ENCODE results near the gene HMGCL.
"Not testable (repeated sequence)": the region's sequence is repeated elsewhere in the genome, so short reads cannot be mapped to it uniquely, and the experiment has no call there.

Gene HMGCL

DNA sequence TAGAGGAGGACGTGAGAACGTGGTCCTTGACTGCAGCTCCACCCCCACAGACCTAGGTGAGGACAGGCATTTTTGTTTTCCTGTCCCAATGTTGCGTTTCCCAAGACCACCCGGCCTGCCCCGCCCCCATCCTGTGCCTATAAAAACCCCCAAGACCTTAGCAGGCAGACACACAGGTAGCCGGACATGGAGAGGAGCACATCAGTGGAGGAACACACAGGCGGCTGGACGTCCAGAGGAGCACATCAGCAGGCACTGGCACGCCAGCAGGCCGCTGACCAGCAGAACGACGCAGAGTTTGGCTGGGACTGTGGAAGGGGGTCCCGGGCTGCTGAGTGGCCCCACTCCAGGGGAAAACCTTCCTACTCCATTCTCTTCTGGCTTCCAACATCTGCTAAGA lies 12.7 kb upstream of the HMGCL start:
- Histone ChIP-seq H3K27ac (no peak overlapping the region), H3K9me3 (ENCODE audit: low read depth, low read length) (no peaks in the 10 kb centered on the region), H3K36me3 (ENCODE audit: insufficient read depth, low read length) (no peaks in the 10 kb centered on the region), H3K9ac (ENCODE audit: insufficient read length) (no peak overlapping the region), H3K4me3 (peak overlapping the region; percentile 71)
- DNase-seq (ENCODE audit: low read depth, low spot score): no peak
- TF ChIP-seq EZH2 (IDR thresholded peaks at IDR 0.05) (no peak), FOXP2 (optimal IDR thresholded peaks at IDR 0.05; ENCODE audit: control extremely low read depth, extremely low read length, insufficient read depth) (no peak)

DNA sequence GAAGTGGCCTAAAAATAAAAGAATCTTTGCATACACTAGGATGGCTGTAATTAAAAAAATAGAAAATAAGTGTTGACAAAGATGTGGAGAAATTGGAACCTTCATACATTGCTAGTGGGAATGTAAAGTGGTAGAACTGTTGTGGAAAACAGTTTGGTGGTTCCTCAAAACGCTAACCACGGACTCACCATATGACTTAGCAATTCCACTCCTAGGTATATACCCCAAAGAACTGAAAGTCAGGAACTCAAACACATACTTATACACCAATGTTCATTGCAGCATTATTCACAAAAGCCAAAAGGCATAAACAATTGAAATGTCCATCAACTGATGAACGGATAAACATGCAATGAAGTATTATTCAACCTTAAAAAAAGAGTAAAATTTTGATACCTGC lies 10.8 kb upstream of the HMGCL start:
- no peak for DNase-seq (ENCODE audit: low read depth, low spot score)
- no peak overlapping the region for H3K27ac ChIP-seq
- no peak overlapping the region for H3K4me3 ChIP-seq
- H3K9ac ChIP-seq (ENCODE audit: insufficient read length): no peak overlapping the region
- no peaks in the 10 kb centered on the region for H3K36me3 ChIP-seq (ENCODE audit: insufficient read depth, low read length)
- H3K9me3 ChIP-seq (ENCODE audit: low read depth, low read length): no peaks in the 10 kb centered on the region
- no peak for TF ChIP-seq FOXP2 (optimal IDR thresholded peaks at IDR 0.05; ENCODE audit: control extremely low read depth, extremely low read length, insufficient read depth)
- no peak for TF ChIP-seq EZH2 (IDR thresholded peaks at IDR 0.05)
- TF ChIP-seq POLR2AphosphoS5 (IDR thresholded peaks at IDR 0.05; ENCODE audit: borderline replicate concordance, low read depth, low read length): no peak

DNA sequence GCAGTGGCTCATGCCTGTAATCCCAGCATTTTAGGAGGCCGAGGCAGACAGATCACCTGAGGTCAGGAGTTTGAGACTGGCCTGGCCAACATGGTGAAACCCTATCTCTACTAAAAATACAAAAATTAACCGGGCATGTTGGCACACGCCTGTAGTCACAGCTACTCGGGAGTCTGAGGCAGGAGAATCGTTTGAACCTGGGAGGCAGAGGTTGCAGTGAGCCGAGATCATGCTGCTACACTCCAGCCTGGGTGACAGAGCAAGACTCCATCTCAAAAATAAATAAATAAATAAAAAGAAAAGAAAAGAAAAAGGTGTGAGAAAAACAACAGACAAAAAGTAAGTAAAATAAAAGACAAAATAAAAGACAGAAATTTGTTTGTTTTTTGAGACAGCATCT lies 8.9 kb upstream of the HMGCL start:
- H3K27ac ChIP-seq; H3K36me3 ChIP-seq (ENCODE audit: insufficient read depth, low read length); H3K9ac ChIP-seq (ENCODE audit: insufficient read length); DNase-seq (ENCODE audit: low read depth, low spot score); H3K9me3 ChIP-seq (ENCODE audit: low read depth, low read length); H3K4me3 ChIP-seq: not testable (repeated sequence)

DNA sequence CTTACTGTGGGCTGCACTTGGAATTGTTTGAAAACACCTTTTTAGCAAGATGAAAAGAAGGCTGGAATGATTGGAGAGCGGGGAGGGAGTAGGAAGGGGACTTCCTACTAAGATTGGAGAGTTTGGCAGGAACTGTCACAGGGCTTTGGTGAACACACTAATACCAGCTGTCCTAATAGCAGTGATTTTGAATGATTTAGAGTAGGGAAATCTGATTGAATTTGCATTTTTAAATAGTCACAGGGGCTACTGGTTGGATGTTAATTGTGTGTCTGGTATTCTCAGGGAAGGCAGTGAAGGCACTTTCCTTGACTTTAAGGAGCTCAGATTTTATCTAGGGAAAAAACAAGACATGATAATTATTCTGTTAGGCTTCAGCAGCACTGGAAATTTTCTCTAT lies 2.5 kb upstream of the HMGCL start:
- TF ChIP-seq POLR2AphosphoS5 (IDR thresholded peaks at IDR 0.05; ENCODE audit: borderline replicate concordance, low read depth, low read length) (no peak), EZH2 (IDR thresholded peaks at IDR 0.05) (no peak), FOXP2 (optimal IDR thresholded peaks at IDR 0.05; ENCODE audit: control extremely low read depth, extremely low read length, insufficient read depth) (no peak)
- peak overlapping the region; percentile 62 for H3K27ac ChIP-seq
- no peaks in the 10 kb centered on the region for H3K36me3 ChIP-seq (ENCODE audit: insufficient read depth, low read length)
- H3K9ac ChIP-seq (ENCODE audit: insufficient read length): no peak overlapping the region
- H3K4me3 ChIP-seq: no peak overlapping the region
- no peaks in the 10 kb centered on the region for H3K9me3 ChIP-seq (ENCODE audit: low read depth, low read length)
- DNase-seq (ENCODE audit: low read depth, low spot score): no peak

DNA sequence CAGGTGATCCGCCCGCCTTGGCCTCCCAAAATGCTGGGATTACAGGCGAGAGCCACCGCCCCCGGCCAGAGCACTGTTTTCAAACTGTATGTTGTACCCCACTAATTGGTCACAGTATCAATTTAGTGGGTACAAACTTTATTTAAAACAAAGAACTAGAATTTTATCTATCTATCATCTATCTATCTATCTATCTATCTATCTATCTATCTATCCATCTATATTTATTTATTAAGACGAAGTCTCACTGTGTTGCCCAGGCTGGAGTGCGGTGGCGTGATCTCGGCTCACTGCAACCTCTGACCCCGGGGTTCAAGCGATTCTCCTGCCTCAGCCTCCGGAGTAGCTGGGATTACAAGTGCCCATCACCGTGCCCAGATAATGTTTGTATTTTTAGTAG lies 1.4 kb upstream of the HMGCL start:
- not testable (repeated sequence) for H3K9ac ChIP-seq (ENCODE audit: insufficient read length); H3K9me3 ChIP-seq (ENCODE audit: low read depth, low read length); H3K4me3 ChIP-seq; H3K36me3 ChIP-seq (ENCODE audit: insufficient read depth, low read length); DNase-seq (ENCODE audit: low read depth, low spot score); H3K27ac ChIP-seq

DNA sequence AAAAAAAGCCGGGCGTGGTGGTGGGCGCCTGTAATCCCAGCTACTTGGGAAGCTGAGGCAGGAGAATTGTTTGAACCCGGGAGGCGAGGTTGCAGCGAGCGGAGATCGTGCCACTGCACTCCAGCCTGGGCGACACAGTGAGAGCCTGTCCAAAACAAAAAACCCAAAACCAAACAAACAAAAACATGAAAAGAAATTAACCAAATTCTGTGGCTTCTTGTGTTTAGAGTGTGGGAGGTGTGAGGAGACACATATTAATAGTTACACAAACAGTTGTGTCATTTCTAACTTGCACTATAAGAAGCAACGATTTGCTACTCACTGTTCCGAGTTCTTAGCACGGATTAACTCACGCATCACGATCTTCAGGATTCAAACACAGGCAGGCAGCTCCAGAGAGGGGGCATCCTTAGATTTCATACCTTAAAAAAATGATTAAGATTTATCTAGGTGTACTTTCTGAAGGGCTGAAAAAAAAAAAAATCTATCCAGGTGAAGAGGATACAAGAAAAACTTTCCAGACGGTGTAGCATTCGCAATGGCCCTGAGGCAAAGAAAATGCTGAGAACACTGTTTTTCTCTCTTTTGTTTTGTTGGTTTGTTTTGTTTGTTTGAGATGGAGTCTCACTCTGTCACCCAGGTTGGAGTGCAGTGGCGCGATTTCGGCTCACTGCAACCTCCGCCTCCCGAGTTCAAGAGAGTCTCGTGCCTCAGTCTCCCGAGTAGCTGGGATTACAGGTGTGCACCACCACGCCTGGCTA lies 713 bp upstream of the HMGCL start:
- peak overlapping the region; percentile 96 for H3K9ac ChIP-seq (ENCODE audit: insufficient read length)
- no peaks in the 10 kb centered on the region for H3K9me3 ChIP-seq (ENCODE audit: low read depth, low read length)
- H3K36me3 ChIP-seq (ENCODE audit: insufficient read depth, low read length): no peaks in the 10 kb centered on the region
- peak overlapping the region; percentile 5; the same call in 1 of the 2 replicates for H3K27ac ChIP-seq
- DNase-seq (ENCODE audit: low read depth, low spot score): no peak
- TF ChIP-seq EZH2 (IDR thresholded peaks at IDR 0.05) (no peak), POLR2AphosphoS5 (IDR thresholded peaks at IDR 0.05; ENCODE audit: borderline replicate concordance, low read depth, low read length) (no peak)
- peak overlapping the region; percentile 94 for H3K4me3 ChIP-seq

DNA sequence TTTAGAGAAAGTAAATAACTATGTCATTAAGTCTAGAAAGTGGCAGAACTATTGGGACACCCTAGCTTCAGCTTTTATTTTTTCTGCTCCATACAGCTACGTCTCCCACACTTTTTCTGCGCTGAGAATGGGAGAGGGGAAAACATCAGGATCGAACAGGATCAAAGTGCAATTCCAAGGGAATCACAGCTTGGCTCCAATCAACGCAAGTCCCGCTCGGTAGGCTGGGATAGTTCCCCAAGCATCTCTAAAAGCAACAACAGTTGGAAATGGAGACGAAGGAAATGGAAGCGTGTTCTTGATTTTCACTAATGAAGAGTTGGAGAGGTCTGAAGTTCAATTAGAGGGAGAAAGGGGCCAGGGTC lies 536 bp downstream of the HMGCL start:
- H3K36me3 ChIP-seq (ENCODE audit: insufficient read depth, low read length): no peaks in the 10 kb centered on the region
- peak overlapping the region; percentile 85 for H3K27ac ChIP-seq
- peak overlapping the region; percentile 94 for H3K4me3 ChIP-seq
- H3K9ac ChIP-seq (ENCODE audit: insufficient read length): peak overlapping the region; percentile 96
- TF ChIP-seq POLR2AphosphoS5 (IDR thresholded peaks at IDR 0.05; ENCODE audit: borderline replicate concordance, low read depth, low read length) (no peak), EZH2 (IDR thresholded peaks at IDR 0.05) (no peak), FOXP2 (optimal IDR thresholded peaks at IDR 0.05; ENCODE audit: control extremely low read depth, extremely low read length, insufficient read depth) (no peak)
- DNase-seq (ENCODE audit: low read depth, low spot score): no peak
- no peaks in the 10 kb centered on the region for H3K9me3 ChIP-seq (ENCODE audit: low read depth, low read length)

DNA sequence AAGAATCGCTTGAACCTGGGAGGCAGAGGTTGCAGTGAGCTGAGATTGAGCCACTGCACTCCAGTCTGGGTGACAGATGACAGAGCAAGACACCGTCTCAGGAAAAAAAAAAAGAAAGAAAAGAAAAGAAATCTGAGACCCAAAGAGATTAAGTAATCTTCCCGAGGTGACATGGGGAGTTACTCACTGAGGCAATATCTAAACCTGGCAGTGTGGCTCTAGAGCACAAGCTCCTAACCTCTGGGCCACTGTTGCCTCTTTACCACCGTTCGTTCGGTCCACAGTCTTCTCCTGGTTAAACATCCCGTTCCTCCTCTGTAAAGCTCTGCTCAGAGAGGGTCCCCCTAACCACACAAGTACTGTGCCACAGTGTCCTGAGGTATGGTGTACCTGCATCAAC lies 1.5 kb downstream of the HMGCL start:
- Histone ChIP-seq H3K27ac (no peak overlapping the region), H3K4me3 (no peak overlapping the region), H3K9ac (ENCODE audit: insufficient read length) (no peak overlapping the region), H3K36me3 (ENCODE audit: insufficient read depth, low read length) (no peaks in the 10 kb centered on the region), H3K9me3 (ENCODE audit: low read depth, low read length) (no peaks in the 10 kb centered on the region)
- TF ChIP-seq POLR2AphosphoS5 (IDR thresholded peaks at IDR 0.05; ENCODE audit: borderline replicate concordance, low read depth, low read length) (no peak), EZH2 (IDR thresholded peaks at IDR 0.05) (no peak), FOXP2 (optimal IDR thresholded peaks at IDR 0.05; ENCODE audit: control extremely low read depth, extremely low read length, insufficient read depth) (no peak)
- no peak for DNase-seq (ENCODE audit: low read depth, low spot score)

DNA sequence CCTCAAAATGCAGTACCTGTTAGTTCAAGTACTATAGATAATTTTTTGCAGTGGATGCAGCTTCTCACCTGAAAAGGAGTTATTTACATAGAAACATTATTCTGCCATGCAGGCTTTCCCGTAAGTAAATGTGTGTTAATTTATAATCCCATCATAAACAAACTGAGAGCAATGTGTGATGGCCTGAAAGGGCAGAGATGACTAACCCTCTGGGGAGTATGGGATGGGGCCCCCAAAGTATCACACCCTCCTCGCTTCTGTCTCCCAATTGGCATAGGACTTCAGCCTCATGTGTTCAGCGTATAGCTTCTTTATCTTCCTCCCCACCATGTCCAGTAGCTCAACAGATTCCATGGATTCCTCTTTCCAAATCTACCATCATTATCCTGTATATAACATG lies 7.6 kb downstream of the HMGCL start:
- no peaks in the 10 kb centered on the region for H3K9me3 ChIP-seq (ENCODE audit: low read depth, low read length)
- peaks cover 10% of the 10 kb centered on the region; the same call in 1 of the 2 replicates for H3K36me3 ChIP-seq (ENCODE audit: insufficient read depth, low read length)
- no peak overlapping the region for H3K9ac ChIP-seq (ENCODE audit: insufficient read length)
- DNase-seq (ENCODE audit: low read depth, low spot score): no peak
- TF ChIP-seq POLR2AphosphoS5 (IDR thresholded peaks at IDR 0.05; ENCODE audit: borderline replicate concordance, low read depth, low read length) (no peak), EZH2 (IDR thresholded peaks at IDR 0.05) (no peak)
- no peak overlapping the region for H3K4me3 ChIP-seq
- H3K27ac ChIP-seq: no peak overlapping the region

Data from SK-N-MC (cell line).